ENCODE data around the gene GALNT18.

DNA sequence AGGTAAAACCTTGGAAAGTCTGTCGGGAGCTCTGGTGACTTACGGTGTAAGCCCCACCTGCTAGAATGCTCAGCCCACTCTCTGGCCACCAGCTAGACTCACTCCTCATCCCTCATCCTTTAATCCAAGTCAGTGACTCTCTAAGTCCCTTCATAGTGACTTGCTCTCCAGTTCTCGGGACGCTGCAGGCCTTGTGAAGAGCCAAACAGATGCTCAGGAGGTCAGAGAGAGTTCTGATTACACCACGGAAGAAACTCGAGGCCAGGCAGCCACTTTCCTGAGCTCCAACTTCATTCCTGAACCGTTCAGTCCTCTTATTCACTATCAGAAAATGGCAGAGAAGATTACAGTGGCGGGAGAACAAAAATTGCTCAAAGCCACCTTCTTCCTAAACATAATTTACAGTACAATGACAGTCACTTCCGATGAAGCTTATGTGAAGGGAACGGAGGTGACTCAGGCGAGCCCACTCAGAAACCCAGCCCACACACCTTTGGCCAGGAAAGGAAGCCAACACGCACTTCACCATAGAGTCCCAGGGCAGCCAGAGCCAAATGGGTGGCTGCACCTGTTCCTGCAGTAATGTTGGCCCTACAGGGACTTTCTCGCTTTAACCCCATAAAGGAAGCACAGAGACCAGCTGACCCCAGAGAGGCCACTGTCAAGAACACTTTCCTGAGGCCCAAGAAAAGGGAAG lies 100.4 kb downstream of the GALNT18 start:
- TF ChIP-seq POLR2A (IDR thresholded peaks at IDR 0.05): no peak
- TF ChIP-seq, protein P1, sequence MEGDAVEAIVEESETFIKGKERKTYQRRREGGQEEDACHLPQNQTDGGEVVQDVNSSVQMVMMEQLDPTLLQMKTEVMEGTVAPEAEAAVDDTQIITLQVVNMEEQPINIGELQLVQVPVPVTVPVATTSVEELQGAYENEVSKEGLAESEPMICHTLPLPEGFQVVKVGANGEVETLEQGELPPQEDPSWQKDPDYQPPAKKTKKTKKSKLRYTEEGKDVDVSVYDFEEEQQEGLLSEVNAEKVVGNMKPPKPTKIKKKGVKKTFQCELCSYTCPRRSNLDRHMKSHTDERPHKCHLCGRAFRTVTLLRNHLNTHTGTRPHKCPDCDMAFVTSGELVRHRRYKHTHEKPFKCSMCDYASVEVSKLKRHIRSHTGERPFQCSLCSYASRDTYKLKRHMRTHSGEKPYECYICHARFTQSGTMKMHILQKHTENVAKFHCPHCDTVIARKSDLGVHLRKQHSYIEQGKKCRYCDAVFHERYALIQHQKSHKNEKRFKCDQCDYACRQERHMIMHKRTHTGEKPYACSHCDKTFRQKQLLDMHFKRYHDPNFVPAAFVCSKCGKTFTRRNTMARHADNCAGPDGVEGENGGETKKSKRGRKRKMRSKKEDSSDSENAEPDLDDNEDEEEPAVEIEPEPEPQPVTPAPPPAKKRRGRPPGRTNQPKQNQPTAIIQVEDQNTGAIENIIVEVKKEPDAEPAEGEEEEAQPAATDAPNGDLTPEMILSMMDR (IDR thresholded peaks at IDR 0.05): no peak
- TF ChIP-seq EP300 (IDR thresholded peaks at IDR 0.05): no peak

Data from ovary (tissue), 3 donors.